ENCODE data around the gene CHCHD10. TPM values are rescaled to one million over a fixed set of nuclear protein-coding genes. Genes with fewer than 3 reads are reported as not detected.

CHCHD10 gene
- polyA plus RNA-seq, 2 of the 4 experiments (the other 2 are of a cell fraction), result 33.0 to 85.4 TPM

DNA sequence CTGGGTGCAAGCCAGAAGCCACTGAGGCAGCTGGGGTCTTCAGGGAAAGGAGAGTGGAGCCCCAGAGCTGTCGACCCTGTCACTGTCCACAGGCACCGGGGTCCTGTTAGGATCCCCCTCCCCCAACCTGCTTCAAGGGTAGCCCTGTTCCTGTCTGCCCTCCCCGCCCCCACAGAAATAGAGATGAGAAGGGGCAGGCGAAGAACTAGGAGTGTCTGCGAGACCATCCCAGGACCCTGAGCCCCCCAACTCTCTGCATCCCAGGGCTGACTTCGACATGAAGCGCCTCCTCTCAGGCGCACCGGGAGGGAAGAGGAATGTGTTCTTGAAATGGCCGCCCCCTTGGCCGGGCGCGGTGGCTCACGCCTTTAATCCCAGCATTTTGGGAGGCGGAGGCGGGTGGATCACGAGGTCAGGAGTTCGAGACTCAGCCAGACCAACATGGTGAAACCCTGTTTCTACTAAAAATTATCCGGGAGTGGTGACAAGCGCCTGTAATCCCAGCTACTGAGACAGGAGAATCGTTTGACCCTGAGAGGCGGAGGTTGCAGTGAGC, 16.3 kb downstream of the CHCHD10 start (continued):
- 0 out of 2 replicates have a peak, but pooled peaks have one; percentile 24 for TF ChIP-seq POLR2A (IDR thresholded peaks at IDR 0.05; ENCODE audit: low read length)
- TF ChIP-seq EP300 (IDR thresholded peaks at IDR 0.05), result no peak
- no peak for TF ChIP-seq HDAC2 (IDR thresholded peaks at IDR 0.05)
- no peak for TF ChIP-seq ATOH8 (CRISPR knock-in tag; IDR thresholded peaks at IDR 0.05; ENCODE audit: low read depth)
- TF ChIP-seq, protein P1, sequence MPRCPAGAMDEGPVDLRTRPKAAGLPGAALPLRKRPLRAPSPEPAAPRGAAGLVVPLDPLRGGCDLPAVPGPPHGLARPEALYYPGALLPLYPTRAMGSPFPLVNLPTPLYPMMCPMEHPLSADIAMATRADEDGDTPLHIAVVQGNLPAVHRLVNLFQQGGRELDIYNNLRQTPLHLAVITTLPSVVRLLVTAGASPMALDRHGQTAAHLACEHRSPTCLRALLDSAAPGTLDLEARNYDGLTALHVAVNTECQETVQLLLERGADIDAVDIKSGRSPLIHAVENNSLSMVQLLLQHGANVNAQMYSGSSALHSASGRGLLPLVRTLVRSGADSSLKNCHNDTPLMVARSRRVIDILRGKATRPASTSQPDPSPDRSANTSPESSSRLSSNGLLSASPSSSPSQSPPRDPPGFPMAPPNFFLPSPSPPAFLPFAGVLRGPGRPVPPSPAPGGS (IDR thresholded peaks at IDR 0.05), result no peak
- TF ChIP-seq ZSCAN20 (CRISPR knock-in tag; IDR thresholded peaks at IDR 0.05), result no peak

- ChIA-PET POLR2A (interaction anchor here (0.7 to 0.9 kb wide), 2 partner anchors 17 to 18 kb away, joined by 3 to 4 read pairs; partner anchors contain the start of gene CHCHD10), CTCF (interaction anchor here (0.6 to 2.0 kb wide), 2 partner anchors 17 to 75 kb away, joined by 3 to 7 read pairs; partner anchors contain the start of gene CHCHD10)
- 13% methylated on average over 2 of the region's 78 CpGs for WGBS (ENCODE audit: missing lambda C conversion rate)
- Histone ChIP-seq H3K4me2 (peak within 1 kb of the TSS; percentile 94), H3K4me1 (peaks cover 4% of the 10 kb centered on the region; the same call in 2 of the 3 replicates), H3K27ac (peak within 1 kb of the TSS; percentile 96 to 99), H3K9me3 (no peaks in the 10 kb centered on the region), H3K4me3 (peak within 1 kb of the TSS; percentile 97)
- ATAC-seq (peak; percentile 88 to 94), FAIRE-seq (no peak), DNase-seq (ENCODE audit: low read depth in 1 of 2, low spot score in 1 of 2) (peak; percentile 59 to 82)
- TF ChIP-seq CTCF (IDR thresholded peaks at IDR 0.05) (0 out of 3 replicates have a peak, but pooled peaks have one; percentile 10), KDM1A (IDR thresholded peaks at IDR 0.05; ENCODE audit: low read depth) (no peak), E2F6 (IDR thresholded peaks at IDR 0.05; ENCODE audit: borderline replicate concordance, low read depth) (no peak), EHMT2 (IDR thresholded peaks at IDR 0.05; ENCODE audit: low read depth) (no peak), POLR2A (IDR thresholded peaks at IDR 0.05; ENCODE audit: low read length) (peak; percentile 6; the same call in 1 of the 2 replicates), HDAC2 (IDR thresholded peaks at IDR 0.05) (no peak), FOSB (CRISPR knock-in tag; IDR thresholded peaks at IDR 0.05) (no peak), SMC3 (IDR thresholded peaks at IDR 0.05) (no peak), RAD21 (conservative IDR thresholded peaks at IDR 0.05 in 1 of 2, IDR thresholded peaks at IDR 0.05 in 1 of 2) (no peak), GATA3 (IDR thresholded peaks at IDR 0.05; ENCODE audit: borderline replicate concordance) (no peak), NPAS2 (CRISPR knock-in tag; IDR thresholded peaks at IDR 0.05; ENCODE audit: borderline replicate concordance) (no peak), NR3C1 (IDR thresholded peaks at IDR 0.05) (no peak), EHF (CRISPR knock-in tag; IDR thresholded peaks at IDR 0.05) (no peak), MAFK (IDR thresholded peaks at IDR 0.05; ENCODE audit: partially characterized antibody) (no peak), RFX5 (IDR thresholded peaks at IDR 0.05) (peak; percentile 71), CHD2 (IDR thresholded peaks at IDR 0.05; ENCODE audit: low read length, partially characterized antibody) (no peak), ZFP36 (IDR thresholded peaks at IDR 0.05; ENCODE audit: borderline replicate concordance, partially characterized antibody) (no peak), ATOH8 (CRISPR knock-in tag; IDR thresholded peaks at IDR 0.05; ENCODE audit: low read depth) (no peak), MAZ (IDR thresholded peaks at IDR 0.05; ENCODE audit: borderline replicate concordance, low read depth, low read length) (no peak), JUNB (IDR thresholded peaks at IDR 0.05) (no peak), BHLHE40 (IDR thresholded peaks at IDR 0.05; ENCODE audit: low read depth, low read length) (no peak), JUN (IDR thresholded peaks at IDR 0.05) (peak in 1 of 2 experiments; percentile 61; a peak in 1 of 5 replicates), USF2 (IDR thresholded peaks at IDR 0.05) (no peak), ZC3H11A (IDR thresholded peaks at IDR 0.05) (no peak), HOXA7 (CRISPR knock-in tag; IDR thresholded peaks at IDR 0.05) (no peak), SREBF2 (IDR thresholded peaks at IDR 0.05) (no peak), HEYL (CRISPR knock-in tag; IDR thresholded peaks at IDR 0.05) (no peak), ZSCAN20 (CRISPR knock-in tag; IDR thresholded peaks at IDR 0.05) (no peak), MAX (IDR thresholded peaks at IDR 0.05) (peak; percentile 7; the same call in 1 of the 2 replicates), HES2 (IDR thresholded peaks at IDR 0.05) (no peak)
Measured at GRCh38 chr22:23750714-23751440, 16.9 kb downstream of the CHCHD10 start, which contains the start of gene ZNF70. Gene ZNF70, minus strand, starts transcription at chr22:23751112. Its CDS starts 5,972 bp downstream, at chr22:23745140.
